Bronchial epithelial cell (primary cell): ENCODE results near the gene ADAM12. TPM values are rescaled to one million over a fixed set of nuclear protein-coding genes. Genes with fewer than 3 reads are reported as not detected.
A peak's percentile ranks its signal among the peaks of the same experiment; 100 is the strongest.

ENCODE experiments used
- DNase-seq: peaks from one replicate; pipeline ENCODE4 v3.0.0-alpha.2; 2010; ENCODE audit warnings: low read depth
- FAIRE-seq: peaks from 2 replicates; lab custom pipeline; 2011; peaks lifted over from hg19 to GRCh38; lab: Jason Lieb, UNC
- H3K27me3 ChIP-seq: 2 replicates; pipeline ENCODE4 v1.5.1; 2011; ENCODE audit warnings: low read length; ENCODE audit not compliant: control insufficient read depth, insufficient read depth
- H3K36me3 ChIP-seq: 2 replicates; pipeline ENCODE4 v1.5.1; 2011; ENCODE audit warnings: low read length; ENCODE audit not compliant: control insufficient read depth, insufficient read depth
- H3K4me3 ChIP-seq: 2 replicates; pipeline ENCODE4 v1.5.1; 2011; ENCODE audit warnings: mild to moderate bottlenecking, low read depth, low read length, control low read depth
- total RNA-seq: library from RNA; depleted of rRNA; stranded (reverse); fragments of >200 nt; gene quantifications from 2 replicates; pipeline ENCODE4 v1.2.1, GENCODE V29; 2014
- TF ChIP-seq, protein P1 (sequence below): IDR thresholded peaks from 2 replicates; pipeline ENCODE4 v1.5.1; 2011; ENCODE audit warnings: mild to moderate bottlenecking, moderate library complexity, low read length, control low read depth, inconsistent platforms; ENCODE audit not compliant: insufficient read depth, severe bottlenecking

The ADAM12 gene
- total RNA-seq, 1 donor from 2014 or later: 1.8 TPM

DNA sequence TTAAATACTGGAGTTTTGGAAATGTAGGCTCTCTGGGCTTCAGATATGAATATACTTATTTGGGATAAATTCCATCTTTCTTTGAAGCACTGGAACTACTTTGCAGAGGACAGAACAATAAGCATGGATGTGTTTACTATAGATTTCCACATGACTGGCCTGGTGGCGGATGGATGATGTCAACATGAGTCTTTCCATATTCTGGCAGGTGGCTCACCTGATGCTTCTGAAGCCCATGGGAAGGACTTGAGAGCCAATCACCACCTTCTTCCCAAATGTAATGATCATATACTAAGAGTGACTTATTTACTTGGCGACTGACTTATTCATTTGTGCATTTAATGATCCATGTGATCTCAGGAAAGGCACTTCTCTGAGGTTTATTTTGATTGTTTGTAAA, 381.4 kb downstream of the ADAM12 start:
- no peak overlapping the region for H3K4me3 ChIP-seq
- no peaks in the 10 kb centered on the region for H3K36me3 ChIP-seq
- FAIRE-seq (no peak), DNase-seq (peak; percentile 46)
- H3K27me3 ChIP-seq: no peaks in the 10 kb centered on the region
- TF ChIP-seq, protein P1, sequence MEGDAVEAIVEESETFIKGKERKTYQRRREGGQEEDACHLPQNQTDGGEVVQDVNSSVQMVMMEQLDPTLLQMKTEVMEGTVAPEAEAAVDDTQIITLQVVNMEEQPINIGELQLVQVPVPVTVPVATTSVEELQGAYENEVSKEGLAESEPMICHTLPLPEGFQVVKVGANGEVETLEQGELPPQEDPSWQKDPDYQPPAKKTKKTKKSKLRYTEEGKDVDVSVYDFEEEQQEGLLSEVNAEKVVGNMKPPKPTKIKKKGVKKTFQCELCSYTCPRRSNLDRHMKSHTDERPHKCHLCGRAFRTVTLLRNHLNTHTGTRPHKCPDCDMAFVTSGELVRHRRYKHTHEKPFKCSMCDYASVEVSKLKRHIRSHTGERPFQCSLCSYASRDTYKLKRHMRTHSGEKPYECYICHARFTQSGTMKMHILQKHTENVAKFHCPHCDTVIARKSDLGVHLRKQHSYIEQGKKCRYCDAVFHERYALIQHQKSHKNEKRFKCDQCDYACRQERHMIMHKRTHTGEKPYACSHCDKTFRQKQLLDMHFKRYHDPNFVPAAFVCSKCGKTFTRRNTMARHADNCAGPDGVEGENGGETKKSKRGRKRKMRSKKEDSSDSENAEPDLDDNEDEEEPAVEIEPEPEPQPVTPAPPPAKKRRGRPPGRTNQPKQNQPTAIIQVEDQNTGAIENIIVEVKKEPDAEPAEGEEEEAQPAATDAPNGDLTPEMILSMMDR: no peak

DNA sequence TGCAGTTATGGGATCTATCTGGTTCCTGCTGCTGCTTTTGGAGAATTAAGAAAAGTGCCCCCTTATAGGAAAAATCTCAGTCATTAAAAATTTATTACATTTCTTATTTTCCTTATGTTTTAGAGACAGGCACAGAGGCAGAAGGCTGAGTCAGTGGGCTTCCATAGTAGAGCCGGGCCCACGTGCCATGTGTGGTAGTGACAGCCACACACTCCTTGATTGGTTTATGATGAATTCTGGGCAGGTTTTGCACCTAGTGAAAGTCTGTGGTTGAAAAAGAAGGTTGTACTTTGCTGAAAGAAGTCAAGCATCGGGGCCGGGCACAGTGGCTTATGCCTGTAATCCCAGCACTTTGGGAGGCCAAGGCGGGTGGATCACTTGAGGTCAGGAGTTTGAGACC, 382.0 kb downstream of the ADAM12 start:
- DNase-seq (no peak), FAIRE-seq (no peak)
- Histone ChIP-seq H3K27me3 (no peaks in the 10 kb centered on the region), H3K36me3 (no peaks in the 10 kb centered on the region), H3K4me3 (no peak overlapping the region)
- TF ChIP-seq, protein P1: no peak

DNA sequence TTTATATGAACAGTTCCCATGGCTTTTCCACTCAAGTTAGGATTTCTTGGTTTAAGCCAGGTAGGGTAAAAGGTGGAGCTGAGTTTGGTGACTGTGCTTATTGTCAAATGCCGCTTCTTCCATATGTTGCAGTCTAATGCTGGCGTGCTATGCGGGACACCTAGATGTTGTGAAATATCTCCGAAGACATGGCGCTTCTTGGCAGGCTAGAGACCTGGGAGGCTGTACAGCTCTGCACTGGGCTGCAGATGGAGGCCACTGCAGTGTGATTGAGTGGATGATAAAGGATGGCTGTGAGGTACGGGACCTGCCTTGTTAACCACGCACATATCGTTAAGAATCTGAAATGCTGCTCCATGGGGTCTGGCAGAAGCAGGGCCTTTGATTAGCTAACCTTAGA, 383.5 kb downstream of the ADAM12 start:
- FAIRE-seq (peak; percentile 52), DNase-seq (no peak)
- Histone ChIP-seq H3K27me3 (no peaks in the 10 kb centered on the region), H3K4me3 (no peak overlapping the region), H3K36me3 (no peaks in the 10 kb centered on the region)
- TF ChIP-seq, protein P1: no peak

DNA sequence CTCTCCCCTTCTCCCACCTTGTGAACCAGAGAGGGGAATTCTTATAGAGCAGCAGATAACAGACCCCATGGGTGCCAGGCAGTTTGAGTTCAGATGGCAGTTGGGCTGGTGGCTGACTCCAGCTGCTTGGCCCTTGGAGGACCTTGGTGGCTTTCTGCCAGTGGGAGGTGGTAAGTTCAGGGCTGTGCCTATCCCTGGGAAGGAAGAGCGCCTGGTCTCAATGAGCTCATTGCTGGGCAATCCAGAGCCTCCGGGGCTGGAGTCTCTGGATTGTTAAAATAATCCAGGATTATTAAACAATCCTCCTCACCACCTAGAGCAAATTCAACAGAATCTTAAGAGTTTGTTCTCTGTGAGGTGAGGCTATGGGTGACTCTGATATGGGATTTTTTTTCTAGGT, 386.7 kb downstream of the ADAM12 start:
- FAIRE-seq (no peak), DNase-seq (no peak)
- Histone ChIP-seq H3K36me3 (no peaks in the 10 kb centered on the region), H3K27me3 (no peaks in the 10 kb centered on the region), H3K4me3 (no peak overlapping the region)
- TF ChIP-seq, protein P1: no peak

DNA sequence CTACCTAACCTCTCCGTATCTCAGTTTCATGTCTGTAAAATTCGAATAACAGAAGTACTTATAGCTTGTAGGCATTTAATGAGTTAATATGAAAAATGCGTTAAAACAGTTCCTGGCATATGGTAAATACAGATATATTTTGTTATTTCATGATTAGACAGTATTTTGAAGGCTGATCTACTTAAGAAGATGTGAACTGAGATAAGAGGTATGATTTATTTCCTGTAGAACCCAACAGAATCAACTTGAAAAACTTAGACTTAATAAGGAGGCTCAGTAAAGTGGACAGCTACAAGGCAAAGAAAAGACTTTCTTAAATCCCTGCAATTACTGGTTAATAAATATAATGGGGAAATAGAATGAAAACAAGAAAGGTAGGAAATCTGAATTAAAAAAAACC, 388.6 kb downstream of the ADAM12 start:
- H3K4me3 ChIP-seq: no peak overlapping the region
- DNase-seq (no peak), FAIRE-seq (no peak)
- TF ChIP-seq, protein P1: no peak
- H3K36me3 ChIP-seq: no peaks in the 10 kb centered on the region
- no peaks in the 10 kb centered on the region for H3K27me3 ChIP-seq

DNA sequence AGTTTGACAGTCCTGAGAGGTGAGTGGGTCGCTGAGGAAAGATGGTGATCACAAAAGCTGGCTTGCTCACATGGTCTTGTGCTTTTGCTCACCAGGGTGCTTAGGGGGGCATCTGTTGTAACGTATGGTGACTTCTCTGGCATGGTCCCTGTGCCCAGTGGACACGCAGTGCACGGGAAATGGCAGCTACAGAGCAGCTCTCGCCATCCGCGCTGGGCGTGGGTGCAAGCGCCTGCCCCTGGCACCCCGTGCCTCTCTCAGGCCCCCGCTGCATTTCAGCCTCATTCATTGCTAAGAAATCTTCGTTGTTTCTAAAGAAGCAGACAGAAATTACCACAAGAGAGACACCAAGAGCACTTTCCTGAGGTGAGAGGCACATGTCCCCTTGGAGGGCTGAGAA, 390.7 kb downstream of the ADAM12 start:
- no peak for FAIRE-seq
- H3K27me3 ChIP-seq: no peaks in the 10 kb centered on the region
- H3K4me3 ChIP-seq: no peak overlapping the region
- TF ChIP-seq, protein P1: no peak
- H3K36me3 ChIP-seq: no peaks in the 10 kb centered on the region
- no peak for DNase-seq
